ENCODE results near the gene SMU1.
A peak's percentile ranks its signal among the peaks of the same experiment; 100 is the strongest.

Gene SMU1

GRCh38 chr9:33109850-33110595 is 33.5 kb upstream of the SMU1 start:
- Mint-ChIP-seq H3K9me3 (ENCODE audit: low read depth) (no peaks in the 10 kb centered on the region), H3K4me3 (no peak overlapping the region), H3K27ac (peak overlapping the region; percentile 6), H3K36me3 (peaks cover 7% of the 10 kb centered on the region), H3K4me1 (ENCODE audit: low read depth) (peaks cover 7% of the 10 kb centered on the region), H3K27me3 (no peaks in the 10 kb centered on the region)

- H3K4me3 Mint-ChIP-seq: no peak overlapping the region
- H3K27me3 Mint-ChIP-seq: no peaks in the 10 kb centered on the region
Observed at GRCh38 chr9:33109097-33109496, 32.6 kb upstream of the SMU1 start.

GRCh38 chr9:33108472-33108871 is 32.0 kb upstream of the SMU1 start:
- Mint-ChIP-seq H3K27ac (no peak overlapping the region), H3K27me3 (no peaks in the 10 kb centered on the region), H3K4me3 (no peak overlapping the region), H3K36me3 (peaks cover 2% of the 10 kb centered on the region), H3K9me3 (ENCODE audit: low read depth) (no peaks in the 10 kb centered on the region), H3K4me1 (ENCODE audit: low read depth) (peaks cover 7% of the 10 kb centered on the region)

More at GRCh38 chr9:33109097-33109496, 32.6 kb upstream of the SMU1 start:
- peaks cover 7% of the 10 kb centered on the region for H3K36me3 Mint-ChIP-seq
- no peaks in the 10 kb centered on the region for H3K9me3 Mint-ChIP-seq (ENCODE audit: low read depth)
- peaks cover 7% of the 10 kb centered on the region for H3K4me1 Mint-ChIP-seq (ENCODE audit: low read depth)
- peak overlapping the region; percentile 22 for H3K27ac Mint-ChIP-seq

GRCh38 chr9:33107762-33108161 is 31.3 kb upstream of the SMU1 start:
- no peak overlapping the region for H3K4me3 Mint-ChIP-seq
- H3K27me3 Mint-ChIP-seq: no peaks in the 10 kb centered on the region
- H3K36me3 Mint-ChIP-seq: peaks cover 2% of the 10 kb centered on the region
- H3K4me1 Mint-ChIP-seq (ENCODE audit: low read depth): peaks cover 7% of the 10 kb centered on the region
- no peaks in the 10 kb centered on the region for H3K9me3 Mint-ChIP-seq (ENCODE audit: low read depth)
- H3K27ac Mint-ChIP-seq: no peak overlapping the region

GRCh38 chr9:33106827-33107621 is 30.6 kb upstream of the SMU1 start:
- Mint-ChIP-seq H3K27ac (no peak overlapping the region), H3K36me3 (peaks cover 2% of the 10 kb centered on the region), H3K4me1 (ENCODE audit: low read depth) (peaks cover 7% of the 10 kb centered on the region), H3K27me3 (no peaks in the 10 kb centered on the region), H3K9me3 (ENCODE audit: low read depth) (no peaks in the 10 kb centered on the region), H3K4me3 (no peak overlapping the region)

GRCh38 chr9:33106372-33106771 is 29.9 kb upstream of the SMU1 start:
- Mint-ChIP-seq H3K4me3 (no peak overlapping the region), H3K27ac (no peak overlapping the region)

GRCh38 chr9:33105959-33106358 is 29.5 kb upstream of the SMU1 start:
- Mint-ChIP-seq H3K36me3 (no peaks in the 10 kb centered on the region), H3K4me3 (no peak overlapping the region), H3K27ac (no peak overlapping the region)

More at GRCh38 chr9:33106372-33106771, 29.9 kb upstream of the SMU1 start:
- no peaks in the 10 kb centered on the region for H3K36me3 Mint-ChIP-seq
- no peaks in the 10 kb centered on the region for H3K9me3 Mint-ChIP-seq (ENCODE audit: low read depth)
- peaks cover 7% of the 10 kb centered on the region for H3K4me1 Mint-ChIP-seq (ENCODE audit: low read depth)
- no peaks in the 10 kb centered on the region for H3K27me3 Mint-ChIP-seq

GRCh38 chr9:33105504-33105903 is 29.0 kb upstream of the SMU1 start:
- Mint-ChIP-seq H3K4me3 (no peak overlapping the region), H3K27me3 (no peaks in the 10 kb centered on the region), H3K4me1 (ENCODE audit: low read depth) (peaks cover 4% of the 10 kb centered on the region), H3K27ac (no peak overlapping the region), H3K9me3 (ENCODE audit: low read depth) (no peaks in the 10 kb centered on the region), H3K36me3 (no peaks in the 10 kb centered on the region)

More at GRCh38 chr9:33105959-33106358, 29.5 kb upstream of the SMU1 start:
- Mint-ChIP-seq H3K4me1 (ENCODE audit: low read depth) (peaks cover 7% of the 10 kb centered on the region), H3K27me3 (no peaks in the 10 kb centered on the region), H3K9me3 (ENCODE audit: low read depth) (no peaks in the 10 kb centered on the region)

GRCh38 chr9:33104401-33104800 is 27.9 kb upstream of the SMU1 start:
- H3K4me3 Mint-ChIP-seq: no peak overlapping the region
- no peaks in the 10 kb centered on the region for H3K4me1 Mint-ChIP-seq (ENCODE audit: low read depth)
- no peaks in the 10 kb centered on the region for H3K9me3 Mint-ChIP-seq (ENCODE audit: low read depth)
- H3K36me3 Mint-ChIP-seq: no peaks in the 10 kb centered on the region
- H3K27me3 Mint-ChIP-seq: no peaks in the 10 kb centered on the region
- H3K27ac Mint-ChIP-seq: no peak overlapping the region

- Mint-ChIP-seq H3K4me3 (no peak overlapping the region), H3K9me3 (ENCODE audit: low read depth) (no peaks in the 10 kb centered on the region), H3K4me1 (ENCODE audit: low read depth) (no peaks in the 10 kb centered on the region), H3K27ac (no peak overlapping the region), H3K36me3 (no peaks in the 10 kb centered on the region), H3K27me3 (no peaks in the 10 kb centered on the region)
Observed at GRCh38 chr9:33103501-33104281, 27.2 kb upstream of the SMU1 start.

GRCh38 chr9:33102551-33103210 is 26.2 kb upstream of the SMU1 start:
- H3K9me3 Mint-ChIP-seq (ENCODE audit: low read depth): no peaks in the 10 kb centered on the region
- no peak overlapping the region for H3K4me3 Mint-ChIP-seq
- H3K4me1 Mint-ChIP-seq (ENCODE audit: low read depth): no peaks in the 10 kb centered on the region
- no peaks in the 10 kb centered on the region for H3K36me3 Mint-ChIP-seq
- H3K27me3 Mint-ChIP-seq: no peaks in the 10 kb centered on the region
- H3K27ac Mint-ChIP-seq: no peak overlapping the region

GRCh38 chr9:33101104-33101951 is 24.9 kb upstream of the SMU1 start:
- Mint-ChIP-seq H3K36me3 (no peaks in the 10 kb centered on the region), H3K9me3 (ENCODE audit: low read depth) (no peaks in the 10 kb centered on the region), H3K4me3 (no peak overlapping the region), H3K27ac (no peak overlapping the region), H3K27me3 (no peaks in the 10 kb centered on the region), H3K4me1 (ENCODE audit: low read depth) (no peaks in the 10 kb centered on the region)

GRCh38 chr9:33099754-33100153 is 23.3 kb upstream of the SMU1 start:
- Mint-ChIP-seq H3K36me3 (no peaks in the 10 kb centered on the region), H3K9me3 (ENCODE audit: low read depth) (no peaks in the 10 kb centered on the region), H3K4me3 (no peak overlapping the region), H3K27ac (no peak overlapping the region), H3K4me1 (ENCODE audit: low read depth) (peaks cover under 1% of the 10 kb centered on the region), H3K27me3 (no peaks in the 10 kb centered on the region)

- Mint-ChIP-seq H3K4me3 (no peak overlapping the region), H3K4me1 (ENCODE audit: low read depth) (peaks cover 11% of the 10 kb centered on the region), H3K27me3 (no peaks in the 10 kb centered on the region), H3K36me3 (no peaks in the 10 kb centered on the region), H3K27ac (no peak overlapping the region), H3K9me3 (ENCODE audit: low read depth) (no peaks in the 10 kb centered on the region)
Observed at GRCh38 chr9:33097192-33097591, 20.7 kb upstream of the SMU1 start.
